Endothelial cell (in vitro differentiated cells): Measurements from ENCODE around the gene IFNG-AS1. TPM values are rescaled to one million over a fixed set of nuclear protein-coding genes. Genes with fewer than 3 reads are reported as not detected.

Experiments
- DNase-seq: peaks from one replicate; pipeline ENCODE4 v3.0.0; 2021; ENCODE audit warnings: low spot score
- H3K27ac Mint-ChIP-seq: one replicate; pipeline ENCODE4 v1.8.0; 2021; ENCODE audit warnings: mixed read lengths, inconsistent platforms; ENCODE audit not compliant: unreplicated experiment
- H3K27me3 Mint-ChIP-seq: one replicate; pipeline ENCODE4 v1.8.0; 2021; ENCODE audit warnings: mild to moderate bottlenecking, moderate library complexity, mixed read lengths, inconsistent platforms; ENCODE audit not compliant: unreplicated experiment
- H3K36me3 Mint-ChIP-seq: one replicate; pipeline ENCODE4 v1.8.0; 2021; ENCODE audit warnings: mild to moderate bottlenecking, low read depth, mixed read lengths, inconsistent platforms; ENCODE audit not compliant: unreplicated experiment
- H3K4me1 Mint-ChIP-seq: one replicate; pipeline ENCODE4 v1.8.0; 2021; ENCODE audit warnings: mild to moderate bottlenecking, mixed read lengths, inconsistent platforms; ENCODE audit not compliant: unreplicated experiment
- H3K4me3 Mint-ChIP-seq: one replicate; pipeline ENCODE4 v1.8.0; 2021; ENCODE audit warnings: mild to moderate bottlenecking, mixed read lengths, inconsistent platforms; ENCODE audit not compliant: unreplicated experiment
- H3K9me3 Mint-ChIP-seq: one replicate; pipeline ENCODE4 v1.8.0; 2021; ENCODE audit warnings: mixed read lengths, inconsistent platforms; ENCODE audit not compliant: unreplicated experiment
- total RNA-seq: library from RNA; stranded (reverse); fragmentation: NEBNext Ultra II Directional; extraction: Animal tissue kit (Norgen Biotek cat#: 25700); gene quantifications from one replicate; pipeline ENCODE4 v1.2.1, GENCODE V29; 2021; ENCODE audit not compliant: unreplicated experiment
- TF ChIP-seq, protein P1 (sequence below): fragments of 200-600 bp; sonication (generic); IDR thresholded peaks from one replicate; pipeline ENCODE4 v1.5.0; 2021; ENCODE audit warnings: antibody characterized with exemption; ENCODE audit not compliant: unreplicated experiment

Gene IFNG-AS1
- total RNA-seq, 1 donor from 2014 or later = not detected

DNA sequence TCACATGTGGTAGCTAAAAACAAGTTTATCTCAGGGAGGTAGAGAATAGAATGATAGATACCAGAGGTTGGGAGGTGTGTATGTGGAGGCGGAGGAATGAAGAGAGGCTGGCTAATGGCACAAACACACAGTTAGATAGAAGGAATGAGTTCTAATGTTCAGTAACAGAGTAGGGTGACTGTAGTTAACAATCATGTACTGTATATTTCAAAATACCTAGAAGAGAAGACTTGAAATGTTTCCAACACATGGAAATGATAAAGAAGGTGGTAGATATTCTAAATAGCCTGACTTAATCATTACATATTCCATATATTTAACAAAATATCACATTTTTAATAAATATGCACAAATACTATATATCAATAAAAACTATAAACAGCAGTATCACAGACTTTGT, 8.9 kb upstream of the IFNG-AS1 start:
- Mint-ChIP-seq H3K36me3 (no peaks in the 10 kb centered on the region), H3K4me1 (peaks cover 4% of the 10 kb centered on the region), H3K4me3 (no peak overlapping the region), H3K27ac (no peak overlapping the region), H3K27me3 (no peaks in the 10 kb centered on the region), H3K9me3 (no peaks in the 10 kb centered on the region)
- TF ChIP-seq, protein P1, sequence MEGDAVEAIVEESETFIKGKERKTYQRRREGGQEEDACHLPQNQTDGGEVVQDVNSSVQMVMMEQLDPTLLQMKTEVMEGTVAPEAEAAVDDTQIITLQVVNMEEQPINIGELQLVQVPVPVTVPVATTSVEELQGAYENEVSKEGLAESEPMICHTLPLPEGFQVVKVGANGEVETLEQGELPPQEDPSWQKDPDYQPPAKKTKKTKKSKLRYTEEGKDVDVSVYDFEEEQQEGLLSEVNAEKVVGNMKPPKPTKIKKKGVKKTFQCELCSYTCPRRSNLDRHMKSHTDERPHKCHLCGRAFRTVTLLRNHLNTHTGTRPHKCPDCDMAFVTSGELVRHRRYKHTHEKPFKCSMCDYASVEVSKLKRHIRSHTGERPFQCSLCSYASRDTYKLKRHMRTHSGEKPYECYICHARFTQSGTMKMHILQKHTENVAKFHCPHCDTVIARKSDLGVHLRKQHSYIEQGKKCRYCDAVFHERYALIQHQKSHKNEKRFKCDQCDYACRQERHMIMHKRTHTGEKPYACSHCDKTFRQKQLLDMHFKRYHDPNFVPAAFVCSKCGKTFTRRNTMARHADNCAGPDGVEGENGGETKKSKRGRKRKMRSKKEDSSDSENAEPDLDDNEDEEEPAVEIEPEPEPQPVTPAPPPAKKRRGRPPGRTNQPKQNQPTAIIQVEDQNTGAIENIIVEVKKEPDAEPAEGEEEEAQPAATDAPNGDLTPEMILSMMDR = no peak
- DNase-seq = no peak

DNA sequence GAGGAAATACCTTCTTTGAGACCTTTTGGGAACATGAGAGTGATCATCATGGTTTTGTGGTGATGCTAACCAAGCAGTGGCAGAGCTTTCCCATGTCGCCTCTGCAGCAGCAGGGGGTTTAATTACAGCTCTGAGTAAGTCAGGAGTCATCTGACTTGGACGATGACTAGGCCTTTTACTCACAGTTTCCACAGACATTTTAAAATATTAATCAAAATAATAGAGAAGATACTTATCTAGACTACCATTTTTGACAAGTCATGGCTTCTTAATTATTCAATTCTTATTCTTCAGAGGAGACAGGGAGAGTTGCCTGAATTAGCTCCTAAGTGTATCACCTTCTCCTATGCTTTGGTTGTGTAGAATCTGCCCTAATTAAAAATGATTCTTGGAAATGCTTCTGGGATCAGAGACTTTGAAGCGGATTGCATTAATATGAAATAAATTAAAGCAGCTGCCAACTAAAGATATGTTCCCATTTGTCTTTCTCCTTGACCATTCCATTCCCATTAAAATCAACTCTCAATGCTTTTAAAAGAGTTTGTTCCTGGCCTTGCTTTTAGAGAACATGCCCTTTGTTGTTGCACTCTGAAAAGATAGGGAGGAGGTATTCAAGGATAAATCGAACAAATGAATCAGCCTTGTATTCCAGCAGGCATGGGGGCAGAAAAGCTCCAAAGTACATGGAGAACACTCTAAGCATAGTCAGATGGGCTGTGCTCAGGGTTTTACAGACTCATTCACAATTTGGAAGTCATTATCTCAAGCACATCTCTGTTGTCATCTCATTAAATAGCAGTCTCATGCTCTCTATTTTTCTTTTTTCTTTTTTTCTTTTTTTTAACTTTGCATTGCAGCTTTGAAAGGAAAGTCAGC, 7.7 kb upstream of the IFNG-AS1 start:
- peaks cover 4% of the 10 kb centered on the region for H3K4me1 Mint-ChIP-seq
- H3K36me3 Mint-ChIP-seq = no peaks in the 10 kb centered on the region
- H3K9me3 Mint-ChIP-seq = no peaks in the 10 kb centered on the region
- no peaks in the 10 kb centered on the region for H3K27me3 Mint-ChIP-seq
- TF ChIP-seq, protein P1 = no peak
- no peak overlapping the region for H3K27ac Mint-ChIP-seq
- no peak for DNase-seq
- H3K4me3 Mint-ChIP-seq = no peak overlapping the region

DNA sequence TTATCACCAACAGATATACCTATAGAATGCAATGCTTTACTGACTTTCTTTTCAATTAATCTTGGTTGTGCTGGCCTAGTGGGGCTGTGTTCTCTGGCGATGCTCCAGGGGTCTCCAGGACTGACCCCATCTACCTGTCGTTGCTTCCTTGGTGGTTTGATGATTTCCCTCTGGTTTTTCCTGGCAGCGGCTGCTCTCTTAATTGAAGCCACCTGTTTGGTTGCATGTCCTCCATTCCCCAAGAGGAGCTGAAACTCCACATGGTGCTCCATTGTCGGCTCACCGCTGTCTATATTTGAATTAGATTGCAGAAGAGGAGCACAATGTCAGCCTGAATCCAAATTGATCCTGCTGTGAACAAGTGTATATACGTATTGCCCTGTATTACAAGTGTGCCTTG, 7.1 kb upstream of the IFNG-AS1 start:
- H3K27ac Mint-ChIP-seq = no peak overlapping the region
- no peaks in the 10 kb centered on the region for H3K27me3 Mint-ChIP-seq
- TF ChIP-seq, protein P1 = no peak
- no peak for DNase-seq
- H3K4me3 Mint-ChIP-seq = no peak overlapping the region
- peaks cover 4% of the 10 kb centered on the region for H3K4me1 Mint-ChIP-seq
- no peaks in the 10 kb centered on the region for H3K36me3 Mint-ChIP-seq
- H3K9me3 Mint-ChIP-seq = no peaks in the 10 kb centered on the region

DNA sequence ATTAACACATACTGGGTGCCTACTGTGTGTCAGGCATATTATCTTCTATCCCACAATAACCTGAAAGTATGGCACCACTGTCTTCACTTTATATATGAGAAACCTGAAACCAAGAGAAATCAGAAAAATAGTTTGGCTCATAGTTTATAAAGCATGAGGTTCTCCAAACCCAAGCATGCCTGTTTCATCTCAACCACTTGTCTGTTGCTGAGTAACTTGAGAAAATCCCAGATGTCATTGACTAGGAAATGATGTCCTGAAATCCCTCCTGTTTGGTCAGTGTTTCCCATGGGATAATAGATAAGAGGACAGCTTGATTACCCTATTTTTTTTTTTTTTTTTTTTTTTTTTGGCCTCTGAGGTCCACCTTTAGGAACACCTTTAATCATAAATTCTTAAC, 2.6 kb upstream of the IFNG-AS1 start:
- DNase-seq = no peak
- TF ChIP-seq, protein P1 = no peak
- peaks cover 2% of the 10 kb centered on the region for H3K27me3 Mint-ChIP-seq
- H3K27ac Mint-ChIP-seq = no peak overlapping the region
- no peak overlapping the region for H3K4me3 Mint-ChIP-seq
- no peaks in the 10 kb centered on the region for H3K36me3 Mint-ChIP-seq
- peaks cover 8% of the 10 kb centered on the region for H3K4me1 Mint-ChIP-seq
- H3K9me3 Mint-ChIP-seq = no peaks in the 10 kb centered on the region

DNA sequence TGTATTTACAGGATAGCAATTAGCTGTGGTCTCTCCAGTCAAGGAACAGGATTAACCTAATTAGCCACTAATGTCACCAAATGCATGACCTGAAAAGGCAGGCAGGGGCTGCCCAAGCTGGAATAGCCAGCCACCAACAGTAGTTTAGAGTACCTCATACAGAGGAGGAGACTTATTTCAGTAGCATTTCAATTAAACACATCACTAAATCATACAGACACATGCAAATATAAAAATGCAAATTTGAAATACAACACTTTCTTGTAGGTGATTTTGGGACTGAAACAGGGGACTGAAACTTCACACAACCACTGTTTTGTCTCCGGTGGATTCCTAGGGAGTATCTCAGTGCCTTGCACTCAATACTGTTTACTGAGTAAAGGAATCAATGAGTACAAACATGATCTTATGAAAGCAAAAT, 636 bp upstream of the IFNG-AS1 start:
- Mint-ChIP-seq H3K9me3 (no peaks in the 10 kb centered on the region), H3K36me3 (no peaks in the 10 kb centered on the region), H3K27ac (no peak overlapping the region), H3K4me1 (peaks cover 8% of the 10 kb centered on the region), H3K4me3 (no peak overlapping the region), H3K27me3 (peaks cover 2% of the 10 kb centered on the region)
- TF ChIP-seq, protein P1 = no peak
- no peak for DNase-seq
